ENCODE measurements around the gene ASRGL1. TPM values are rescaled to one million over a fixed set of nuclear protein-coding genes. Genes with fewer than 3 reads are reported as not detected.

Gene ASRGL1
- total and polyA plus RNA-seq, 2 of the 13 experiments (the other 11 are each of a cell fraction or from before 2014, with no cell fraction given): 50.8 to 97.5 TPM

- TF ChIP-seq ZNF687 (CRISPR knock-in tag; IDR thresholded peaks at IDR 0.05): peak; percentile 87
- 0 out of 2 replicates have a peak, but pooled peaks have one; percentile 21 for TF ChIP-seq GMEB1 (CRISPR knock-in tag; IDR thresholded peaks at IDR 0.05; ENCODE audit: borderline replicate concordance)
- TF ChIP-seq RFXANK (CRISPR knock-in tag; IDR thresholded peaks at IDR 0.05): no peak
- no peak for TF ChIP-seq HNRNPLL (IDR thresholded peaks at IDR 0.05; ENCODE audit: low read depth, low read length, poor library complexity, severe bottlenecking)
- no peak for TF ChIP-seq CENPX (CRISPR knock-in tag; IDR thresholded peaks at IDR 0.05)
- no peak for TF ChIP-seq SATB2 (CRISPR knock-in tag; IDR thresholded peaks at IDR 0.05)
- no peak for TF ChIP-seq ZFP41 (CRISPR knock-in tag; IDR thresholded peaks at IDR 0.05; ENCODE audit: borderline replicate concordance)
- no peak for TF ChIP-seq SMC3 (IDR thresholded peaks at IDR 0.05; ENCODE audit: low read length)
- TF ChIP-seq ZNF713 (CRISPR knock-in tag; IDR thresholded peaks at IDR 0.05): no peak
- 0 out of 2 replicates have a peak, but pooled peaks have one; percentile 33 for TF ChIP-seq ZNF749 (CRISPR knock-in tag; IDR thresholded peaks at IDR 0.05; ENCODE audit: borderline replicate concordance)
- no peak for TF ChIP-seq BATF2 (CRISPR knock-in tag; IDR thresholded peaks at IDR 0.05)
- no peak for TF ChIP-seq POLR2A (IDR thresholded peaks at IDR 0.05; ENCODE audit: insufficient read depth in 1 of 2, low read depth in 2 of 2, low read length in 2 of 2)
- no peak for TF ChIP-seq CSRNP1 (CRISPR knock-in tag; IDR thresholded peaks at IDR 0.05)
- TF ChIP-seq HDAC2 (CRISPR knock-in tag; IDR thresholded peaks at IDR 0.05): no peak
- no peak for TF ChIP-seq ZNF24 (IDR thresholded peaks at IDR 0.05)
- no peak for TF ChIP-seq HNRNPH1 (optimal IDR thresholded peaks at IDR 0.05; ENCODE audit: low read depth, low read length)
- no peak for TF ChIP-seq SNAPC5 (CRISPR knock-in tag; IDR thresholded peaks at IDR 0.05; ENCODE audit: borderline replicate concordance)
These were observed 61.1 kb downstream of the ASRGL1 start (continued) for GRCh38 chr11:62398011-62398994.

Measured in HepG2 (cell line).